ENCODE results near the gene BAHCC1.

Gene BAHCC1

GRCh38 chr17:81364278-81365147, 30.7 kb upstream of the BAHCC1 start:
- H3K36me3 ChIP-seq (ENCODE audit: insufficient read depth, insufficient read length, low read length) = no peaks in the 10 kb centered on the region
- H3K9ac ChIP-seq (ENCODE audit: insufficient read length, low read depth) = no peak overlapping the region
- no peak overlapping the region for H3K4me3 ChIP-seq (ENCODE audit: insufficient read length, low read depth)
- DNase-seq (ENCODE audit: low read depth, low spot score) = no peak
- no peak for TF ChIP-seq YY1 (IDR thresholded peaks at IDR 0.05; ENCODE audit: insufficient read depth, insufficient read length)
- no peak for TF ChIP-seq SUZ12 (IDR thresholded peaks at IDR 0.05; ENCODE audit: extremely low read depth, insufficient read depth, insufficient read length)
- TF ChIP-seq ZNF274 (IDR thresholded peaks at IDR 0.05; ENCODE audit: low read depth, low read length) = no peak
- H3K9me3 ChIP-seq (ENCODE audit: insufficient read depth, low read length) = no peaks in the 10 kb centered on the region
- H3K4me1 ChIP-seq (ENCODE audit: insufficient read depth, insufficient read length) = peaks cover 13% of the 10 kb centered on the region
- no peaks in the 10 kb centered on the region for H3K27me3 ChIP-seq (ENCODE audit: insufficient read depth, insufficient read length)

- Histone ChIP-seq H3K9ac (ENCODE audit: insufficient read length, low read depth) (no peak overlapping the region), H3K4me1 (ENCODE audit: insufficient read depth, insufficient read length) (peaks cover 13% of the 10 kb centered on the region), H3K4me3 (ENCODE audit: insufficient read length, low read depth) (no peak overlapping the region)
Observed at GRCh38 chr17:81365148-81365600, 30.1 kb upstream of the BAHCC1 start.

GRCh38 chr17:81365601-81366585, 29.4 kb upstream of the BAHCC1 start:
- no peaks in the 10 kb centered on the region for H3K27me3 ChIP-seq (ENCODE audit: insufficient read depth, insufficient read length)
- H3K9me3 ChIP-seq (ENCODE audit: insufficient read depth, low read length) = no peaks in the 10 kb centered on the region
- no peak for TF ChIP-seq YY1 (IDR thresholded peaks at IDR 0.05; ENCODE audit: insufficient read depth, insufficient read length)
- no peak for DNase-seq (ENCODE audit: low read depth, low spot score)
- no peaks in the 10 kb centered on the region for H3K36me3 ChIP-seq (ENCODE audit: insufficient read depth, insufficient read length, low read length)
- no peak overlapping the region for H3K9ac ChIP-seq (ENCODE audit: insufficient read length, low read depth)
- peaks cover 13% of the 10 kb centered on the region for H3K4me1 ChIP-seq (ENCODE audit: insufficient read depth, insufficient read length)
- no peak overlapping the region for H3K4me3 ChIP-seq (ENCODE audit: insufficient read length, low read depth)

More at GRCh38 chr17:81365148-81365600, 30.1 kb upstream of the BAHCC1 start:
- no peak for DNase-seq (ENCODE audit: low read depth, low spot score)
- Histone ChIP-seq H3K9me3 (ENCODE audit: insufficient read depth, low read length) (no peaks in the 10 kb centered on the region), H3K36me3 (ENCODE audit: insufficient read depth, insufficient read length, low read length) (no peaks in the 10 kb centered on the region), H3K27me3 (ENCODE audit: insufficient read depth, insufficient read length) (no peaks in the 10 kb centered on the region)
- TF ChIP-seq SUZ12 (IDR thresholded peaks at IDR 0.05; ENCODE audit: extremely low read depth, insufficient read depth, insufficient read length) = no peak
- TF ChIP-seq YY1 (IDR thresholded peaks at IDR 0.05; ENCODE audit: insufficient read depth, insufficient read length) = no peak
- TF ChIP-seq ZNF274 (IDR thresholded peaks at IDR 0.05; ENCODE audit: low read depth, low read length) = no peak

- Histone ChIP-seq H3K9me3 (ENCODE audit: insufficient read depth, low read length) (no peaks in the 10 kb centered on the region), H3K36me3 (ENCODE audit: insufficient read depth, insufficient read length, low read length) (no peaks in the 10 kb centered on the region), H3K27me3 (ENCODE audit: insufficient read depth, insufficient read length) (no peaks in the 10 kb centered on the region), H3K4me3 (ENCODE audit: insufficient read length, low read depth) (no peak overlapping the region), H3K4me1 (ENCODE audit: insufficient read depth, insufficient read length) (peaks cover 13% of the 10 kb centered on the region), H3K9ac (ENCODE audit: insufficient read length, low read depth) (no peak overlapping the region)
- TF ChIP-seq YY1 (IDR thresholded peaks at IDR 0.05; ENCODE audit: insufficient read depth, insufficient read length) (no peak), SUZ12 (IDR thresholded peaks at IDR 0.05; ENCODE audit: extremely low read depth, insufficient read depth, insufficient read length) (no peak), ZNF274 (IDR thresholded peaks at IDR 0.05; ENCODE audit: low read depth, low read length) (no peak)
- no peak for DNase-seq (ENCODE audit: low read depth, low spot score)
Observed at GRCh38 chr17:81366648-81367047, 28.6 kb upstream of the BAHCC1 start.

- no peaks in the 10 kb centered on the region for H3K9me3 ChIP-seq (ENCODE audit: insufficient read depth, low read length)
- H3K4me3 ChIP-seq (ENCODE audit: insufficient read length, low read depth) = no peak overlapping the region
- peaks cover 15% of the 10 kb centered on the region for H3K4me1 ChIP-seq (ENCODE audit: insufficient read depth, insufficient read length)
- no peak overlapping the region for H3K9ac ChIP-seq (ENCODE audit: insufficient read length, low read depth)
- no peaks in the 10 kb centered on the region for H3K27me3 ChIP-seq (ENCODE audit: insufficient read depth, insufficient read length)
- no peak for TF ChIP-seq YY1 (IDR thresholded peaks at IDR 0.05; ENCODE audit: insufficient read depth, insufficient read length)
- no peak for TF ChIP-seq ZNF274 (IDR thresholded peaks at IDR 0.05; ENCODE audit: low read depth, low read length)
- TF ChIP-seq SUZ12 (IDR thresholded peaks at IDR 0.05; ENCODE audit: extremely low read depth, insufficient read depth, insufficient read length) = no peak
- no peak for DNase-seq (ENCODE audit: low read depth, low spot score)
- H3K36me3 ChIP-seq (ENCODE audit: insufficient read depth, insufficient read length, low read length) = no peaks in the 10 kb centered on the region
Observed at GRCh38 chr17:81367171-81367570, 28.1 kb upstream of the BAHCC1 start.

- Histone ChIP-seq H3K9me3 (ENCODE audit: insufficient read depth, low read length) (no peaks in the 10 kb centered on the region), H3K27me3 (ENCODE audit: insufficient read depth, insufficient read length) (no peaks in the 10 kb centered on the region), H3K9ac (ENCODE audit: insufficient read length, low read depth) (no peak overlapping the region), H3K4me3 (ENCODE audit: insufficient read length, low read depth) (no peak overlapping the region), H3K36me3 (ENCODE audit: insufficient read depth, insufficient read length, low read length) (no peaks in the 10 kb centered on the region), H3K4me1 (ENCODE audit: insufficient read depth, insufficient read length) (peaks cover 17% of the 10 kb centered on the region)
- no peak for DNase-seq (ENCODE audit: low read depth, low spot score)
- no peak for TF ChIP-seq ZNF274 (IDR thresholded peaks at IDR 0.05; ENCODE audit: low read depth, low read length)
- TF ChIP-seq YY1 (IDR thresholded peaks at IDR 0.05; ENCODE audit: insufficient read depth, insufficient read length) = no peak
- no peak for TF ChIP-seq SUZ12 (IDR thresholded peaks at IDR 0.05; ENCODE audit: extremely low read depth, insufficient read depth, insufficient read length)
Observed at GRCh38 chr17:81368161-81369022, 26.9 kb upstream of the BAHCC1 start.

Measured in NT2/D1 (cell line).